ENCODE measurements around the gene PCDHB5.

DNA sequence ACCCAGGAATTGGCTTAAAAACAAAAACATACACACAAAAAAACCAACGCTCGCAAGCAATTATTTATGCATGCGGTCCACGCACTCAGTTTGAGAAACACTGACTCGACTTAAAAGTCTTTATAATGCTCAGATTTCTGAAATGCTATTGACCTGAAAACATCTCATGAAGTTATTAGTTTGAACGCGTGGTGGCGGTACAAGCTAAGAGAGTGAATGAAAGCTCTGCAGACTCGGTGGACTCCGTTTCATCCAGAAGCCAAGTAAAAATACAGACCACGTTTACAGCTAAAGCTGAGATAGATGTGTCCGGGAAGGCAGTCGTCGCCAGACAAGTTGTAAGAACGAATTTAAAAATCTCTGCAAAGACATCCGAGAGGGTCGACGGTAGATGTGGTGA is 14.8 kb downstream of the PCDHB5 start, which contains the start of gene PCDHB6:
- TF ChIP-seq, protein P1, sequence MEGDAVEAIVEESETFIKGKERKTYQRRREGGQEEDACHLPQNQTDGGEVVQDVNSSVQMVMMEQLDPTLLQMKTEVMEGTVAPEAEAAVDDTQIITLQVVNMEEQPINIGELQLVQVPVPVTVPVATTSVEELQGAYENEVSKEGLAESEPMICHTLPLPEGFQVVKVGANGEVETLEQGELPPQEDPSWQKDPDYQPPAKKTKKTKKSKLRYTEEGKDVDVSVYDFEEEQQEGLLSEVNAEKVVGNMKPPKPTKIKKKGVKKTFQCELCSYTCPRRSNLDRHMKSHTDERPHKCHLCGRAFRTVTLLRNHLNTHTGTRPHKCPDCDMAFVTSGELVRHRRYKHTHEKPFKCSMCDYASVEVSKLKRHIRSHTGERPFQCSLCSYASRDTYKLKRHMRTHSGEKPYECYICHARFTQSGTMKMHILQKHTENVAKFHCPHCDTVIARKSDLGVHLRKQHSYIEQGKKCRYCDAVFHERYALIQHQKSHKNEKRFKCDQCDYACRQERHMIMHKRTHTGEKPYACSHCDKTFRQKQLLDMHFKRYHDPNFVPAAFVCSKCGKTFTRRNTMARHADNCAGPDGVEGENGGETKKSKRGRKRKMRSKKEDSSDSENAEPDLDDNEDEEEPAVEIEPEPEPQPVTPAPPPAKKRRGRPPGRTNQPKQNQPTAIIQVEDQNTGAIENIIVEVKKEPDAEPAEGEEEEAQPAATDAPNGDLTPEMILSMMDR (optimal IDR thresholded peaks at IDR 0.05 in 1 of 3, IDR thresholded peaks at IDR 0.05 in 1 of 3, conservative IDR thresholded peaks at IDR 0.05 in 1 of 3; ENCODE audit: extremely low read depth in 1 of 3, insufficient read depth in 2 of 3, low read length in 3 of 3) = no peak
- TF ChIP-seq EZH2 (IDR thresholded peaks at IDR 0.05; ENCODE audit: low read length) = no peak
